HG02610 (cell line): ENCODE results near the gene GPATCH4.
"Not testable (repeated sequence)": the region's sequence is repeated elsewhere in the genome, so short reads cannot be mapped to it uniquely, and the experiment has no call there.

Experiments
- ATAC-seq: cut with Tn5 transposase; IDR thresholded peaks from one replicate; pipeline ENCODE4 v1.9.1; 2021; ENCODE audit warnings: mild to moderate bottlenecking, moderate library complexity; ENCODE audit not compliant: unreplicated experiment

Gene GPATCH4

DNA sequence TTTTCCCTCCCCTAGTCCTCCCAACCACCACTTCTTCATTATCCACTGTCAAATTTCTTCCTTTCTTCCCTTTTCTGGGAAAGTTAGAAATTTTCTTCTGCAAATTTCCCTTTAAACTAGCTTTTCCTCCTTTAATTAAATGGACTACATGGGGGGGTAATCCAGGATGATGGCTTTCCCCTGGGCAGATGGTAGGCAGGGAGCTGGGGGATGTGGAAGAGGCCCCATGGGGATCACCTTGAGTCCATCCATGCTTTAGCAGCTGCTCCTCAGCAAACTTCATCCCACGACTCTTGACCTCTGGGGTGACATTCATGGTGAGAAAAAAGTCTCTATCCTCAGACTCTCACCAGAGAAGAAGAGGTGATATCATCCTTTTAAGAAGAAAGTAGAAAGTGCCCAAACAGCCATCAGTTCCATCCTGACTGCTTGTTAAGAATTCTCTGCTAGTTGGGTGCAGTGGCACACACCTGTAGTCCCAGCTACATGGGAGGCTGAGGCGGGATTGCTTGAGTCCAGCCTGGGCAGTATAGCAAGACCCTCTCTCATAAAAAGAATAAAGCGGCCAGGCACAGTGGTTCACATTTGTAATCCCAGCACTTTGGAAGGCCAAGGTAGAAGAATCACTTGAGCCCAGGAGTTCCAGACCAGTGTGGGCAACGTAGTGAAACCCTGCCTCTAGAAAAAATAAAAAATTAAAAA, 2.4 kb downstream of the GPATCH4 start:
- no peak for ATAC-seq

DNA sequence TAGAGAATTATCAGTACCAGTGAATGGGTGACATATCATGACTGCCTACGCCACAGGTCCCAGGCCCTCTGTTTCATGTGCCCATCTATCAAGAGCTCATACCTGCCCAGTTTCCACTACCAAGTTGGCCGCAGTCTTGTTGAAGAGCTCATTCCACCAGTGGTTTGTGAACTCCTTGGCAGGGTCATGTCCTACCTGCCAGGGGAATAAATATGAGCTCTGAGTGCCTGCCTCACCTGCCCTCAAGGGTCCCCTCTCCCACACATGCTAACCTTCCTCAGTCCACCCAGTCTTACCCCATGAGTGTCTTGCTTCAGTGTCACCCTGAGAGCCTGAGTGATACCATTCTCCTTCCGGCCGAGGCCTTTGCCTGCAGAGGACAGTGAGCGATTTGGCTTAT, 3.2 kb downstream of the GPATCH4 start:
- no peak for ATAC-seq

DNA sequence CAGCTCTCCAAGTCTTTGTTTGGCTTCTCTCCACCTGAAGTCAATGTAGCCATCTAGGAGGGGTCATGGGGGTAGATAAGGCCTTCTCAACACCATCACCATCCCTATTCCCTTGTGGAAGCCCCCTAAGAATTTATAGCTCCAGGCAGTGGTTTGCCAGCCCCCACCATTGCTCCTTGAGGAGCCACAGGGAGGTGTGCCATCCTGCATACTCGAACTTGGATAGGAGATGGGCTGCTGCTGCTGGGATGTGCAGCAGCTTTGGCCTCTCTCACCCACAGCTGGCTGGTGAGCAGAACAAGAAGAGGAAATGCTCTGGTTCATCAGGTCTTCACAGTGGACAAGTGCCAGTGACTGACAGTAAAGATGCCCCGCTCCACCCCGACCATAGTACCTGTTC, 4.9 kb downstream of the GPATCH4 start:
- no peak for ATAC-seq

GRCh38 chr1:156595016-156595415, 6.3 kb downstream of the GPATCH4 start:
- ATAC-seq, result no peak

GRCh38 chr1:156594190-156594589, 7.1 kb downstream of the GPATCH4 start:
- ATAC-seq, result no peak

DNA sequence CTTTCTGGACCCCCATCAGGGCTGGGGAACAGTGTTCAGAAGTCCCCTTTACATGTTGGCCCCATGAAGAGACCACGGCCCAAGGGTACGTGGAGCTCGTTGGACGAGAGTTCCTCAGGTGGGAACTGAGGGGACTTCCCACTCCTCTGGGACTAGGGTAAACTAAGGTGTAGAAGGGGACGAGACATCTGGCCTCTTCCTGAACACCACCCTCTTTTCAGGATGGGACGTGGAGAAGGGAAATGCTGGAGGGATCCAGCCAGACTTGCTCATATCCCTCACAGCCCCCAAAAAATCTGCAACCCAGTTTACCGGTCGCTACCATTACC, 7.7 kb downstream of the GPATCH4 start:
- no peak for ATAC-seq

- ATAC-seq, result no peak
Measured at GRCh38 chr1:156592910-156593660, 8.2 kb downstream of the GPATCH4 start.

GRCh38 chr1:156592158-156592909, 8.9 kb downstream of the GPATCH4 start:
- ATAC-seq, result no peak

DNA sequence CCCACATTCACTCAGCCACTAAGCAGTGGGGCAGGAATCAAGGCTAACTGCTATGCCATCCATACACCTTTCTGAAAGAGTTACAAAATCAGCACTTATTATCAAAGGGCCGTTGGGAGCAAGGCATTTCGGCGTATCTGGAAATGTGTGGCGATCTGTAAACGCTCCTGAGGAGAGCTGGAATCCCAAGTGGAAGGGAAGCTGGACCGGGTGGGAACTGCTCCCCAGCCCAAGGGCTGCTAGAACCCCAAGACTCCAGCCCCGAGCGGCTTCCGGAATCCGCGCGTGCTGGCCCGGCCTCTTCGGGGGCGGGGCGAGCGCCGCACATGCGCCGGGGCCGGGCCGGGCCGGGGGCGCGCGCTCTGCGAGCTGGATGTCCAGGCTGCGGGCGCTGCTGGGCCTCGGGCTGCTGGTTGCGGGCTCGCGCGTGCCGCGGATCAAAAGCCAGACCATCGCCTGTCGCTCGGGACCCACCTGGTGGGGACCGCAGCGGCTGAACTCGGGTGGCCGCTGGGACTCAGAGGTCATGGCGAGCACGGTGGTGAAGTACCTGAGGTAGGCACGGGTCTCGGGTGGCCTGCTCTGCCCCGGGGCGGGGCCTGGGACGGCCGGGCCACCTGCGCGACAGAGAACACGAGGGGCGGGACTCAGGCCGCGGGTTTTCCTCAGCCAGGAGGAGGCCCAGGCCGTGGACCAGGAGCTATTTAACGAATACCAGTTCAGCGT, 9.7 kb downstream of the GPATCH4 start, which contains the start of gene NAXE:
Gene NAXE, plus strand, starts transcription at position 345 of the 726 bp plus-strand sequence. Its CDS starts 29 bp downstream, at position 374.
- ATAC-seq, result peak; percentile 94

- ATAC-seq, result no peak
Measured at GRCh38 chr1:156591181-156591431, 10.2 kb downstream of the GPATCH4 start.

- no peak for ATAC-seq
Measured at GRCh38 chr1:156590326-156591180, 10.7 kb downstream of the GPATCH4 start.

DNA sequence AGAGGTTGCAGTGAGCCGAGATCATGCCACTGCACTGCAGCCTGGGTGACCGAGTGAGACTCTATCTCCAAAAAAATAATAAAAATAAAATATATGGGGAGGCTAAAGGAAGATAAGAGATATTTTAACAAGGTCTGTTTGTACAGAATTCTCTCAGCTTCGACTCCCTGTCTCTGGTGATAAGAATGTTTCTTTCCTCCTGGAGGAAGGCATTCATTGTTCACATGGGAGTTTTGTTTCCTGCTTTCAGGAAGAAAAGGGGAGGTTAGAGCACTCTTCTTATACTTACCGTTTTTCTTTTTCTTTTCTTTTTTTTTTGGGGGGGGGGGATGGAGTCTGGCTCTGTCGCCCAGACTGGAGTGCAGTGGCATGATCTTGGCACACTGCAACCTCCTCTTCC, 11.7 kb downstream of the GPATCH4 start:
- ATAC-seq, result no peak

GRCh38 chr1:156587927-156588326, 13.4 kb downstream of the GPATCH4 start:
- ATAC-seq, result not testable (repeated sequence)

DNA sequence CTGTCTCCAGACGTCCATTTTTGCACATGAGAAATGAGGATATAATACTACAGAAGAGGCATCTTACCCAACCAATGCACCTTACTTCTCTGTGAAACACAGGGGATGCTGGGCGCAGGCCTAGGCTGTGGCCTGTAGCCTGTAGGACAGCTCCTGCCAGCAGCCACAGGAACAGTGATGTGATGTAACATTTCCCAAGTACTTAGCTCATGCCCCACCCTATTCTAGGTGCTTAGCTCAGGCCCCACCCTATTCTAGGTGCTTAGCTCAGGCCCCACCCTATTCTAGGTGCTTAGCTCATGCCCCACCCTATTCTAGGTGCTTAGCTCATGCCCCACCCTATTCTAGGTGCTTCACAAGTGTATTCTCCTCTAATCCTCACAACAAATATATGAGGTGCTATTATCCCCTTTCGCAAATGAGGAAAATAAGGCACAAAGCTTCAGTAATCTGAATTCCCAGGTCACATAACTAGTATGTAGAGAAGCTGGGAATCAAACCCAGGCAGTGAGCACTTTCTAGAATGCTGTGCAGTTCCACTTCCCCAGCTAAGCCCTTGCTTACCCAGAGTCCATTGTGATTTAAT, 14.3 kb downstream of the GPATCH4 start:
- ATAC-seq, result no peak

DNA sequence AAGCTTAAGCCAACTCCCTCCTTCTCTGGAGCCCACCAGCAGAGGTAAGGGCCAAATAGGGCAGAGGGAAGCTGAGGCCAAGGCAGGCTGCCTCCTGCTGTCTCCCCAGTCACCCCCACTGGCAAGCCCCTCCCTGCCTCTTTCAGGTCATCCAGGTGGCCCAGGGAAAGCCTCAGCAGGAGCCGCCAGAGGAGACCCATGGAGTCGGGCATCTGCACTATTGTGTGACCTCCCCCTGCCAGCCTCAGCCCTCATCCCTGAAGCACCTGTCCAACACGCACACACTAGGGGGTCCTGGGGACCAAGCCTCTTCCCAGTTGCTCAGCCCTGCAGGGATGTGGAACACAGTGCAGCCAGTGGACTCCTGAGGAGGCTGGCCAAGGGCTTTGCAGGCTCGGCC, 15.0 kb downstream of the GPATCH4 start:
- ATAC-seq, result no peak

DNA sequence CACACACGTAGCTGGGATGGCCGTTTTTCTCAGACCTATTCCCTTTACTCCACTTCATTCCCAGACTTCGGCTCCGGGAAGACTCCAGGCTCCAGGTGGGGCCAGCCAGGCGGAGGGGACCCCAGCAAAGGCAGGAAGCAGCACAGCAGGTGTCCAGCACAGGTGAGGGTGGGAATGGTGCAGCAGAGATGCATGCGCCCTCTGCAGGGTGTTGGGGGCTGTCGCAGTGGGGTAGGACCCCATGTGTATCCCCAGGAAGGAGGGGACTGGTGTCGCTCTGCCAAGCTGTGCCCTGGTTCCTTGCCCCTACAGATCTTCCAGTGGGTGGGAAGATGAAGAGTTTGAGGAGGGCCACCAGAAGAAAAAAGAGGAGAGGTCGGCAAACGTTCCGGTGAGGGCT, 16.5 kb downstream of the GPATCH4 start:
- ATAC-seq, result no peak

GRCh38 chr1:156583821-156584622, 17.3 kb downstream of the GPATCH4 start:
- no peak for ATAC-seq

DNA sequence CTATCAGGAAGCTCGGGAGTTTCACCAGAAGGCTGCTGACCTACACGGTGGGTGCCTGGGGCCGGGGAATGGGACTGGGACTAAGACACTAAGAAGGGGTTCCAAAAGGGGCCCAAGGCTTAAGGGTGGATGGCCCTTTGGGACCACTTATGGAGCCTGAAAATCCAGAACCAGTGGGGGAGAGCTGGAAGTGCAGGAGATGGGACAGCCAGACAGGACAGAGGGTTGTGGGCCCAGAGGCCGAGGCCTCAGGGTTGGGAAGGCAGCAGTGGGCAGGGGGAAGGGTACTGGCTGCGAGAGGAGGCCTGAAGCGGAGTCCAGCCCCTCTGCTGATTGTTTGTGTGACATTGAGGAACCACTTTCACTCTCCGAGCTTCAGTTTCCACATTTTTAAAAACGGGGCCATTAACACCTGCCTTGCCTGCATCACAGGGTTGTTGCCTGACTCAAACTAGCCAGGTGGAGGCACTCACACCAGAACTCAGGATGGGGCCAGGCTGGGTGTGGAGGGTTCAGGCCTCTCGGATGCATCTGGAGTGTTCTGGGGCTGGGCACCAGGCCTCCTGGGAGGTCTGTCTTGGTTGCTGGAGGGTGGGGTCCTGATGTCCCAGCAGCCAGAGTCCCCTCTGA, 18.8 kb downstream of the GPATCH4 start:
- no peak for ATAC-seq
